Measurements from ENCODE around the gene MAPK11. TPM values are rescaled to one million over a fixed set of nuclear protein-coding genes. Genes with fewer than 3 reads are reported as not detected.

Gene MAPK11
- polyA plus RNA-seq, 3 donors: 0.81 TPM; not detected in 2

DNA sequence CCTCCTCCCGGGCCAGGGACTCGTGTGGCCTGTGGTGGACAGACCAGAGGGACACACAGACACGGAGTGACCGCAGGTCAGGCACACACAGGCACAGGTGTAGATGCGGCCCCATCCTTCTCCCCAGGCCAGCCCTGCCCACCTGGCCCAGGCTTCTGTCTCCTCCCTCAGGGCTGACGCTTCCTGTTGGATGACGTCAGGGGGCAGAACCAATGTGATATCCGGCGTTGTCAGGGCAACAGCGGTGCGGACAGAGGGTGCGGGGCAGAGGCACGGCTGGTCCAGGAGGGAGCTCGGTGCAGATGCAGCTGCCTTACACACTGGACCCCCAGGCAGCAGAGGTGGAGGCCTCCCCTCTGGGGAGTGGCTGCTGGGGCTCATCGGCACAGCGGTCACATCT, 22.4 kb downstream of the MAPK11 start:
- peaks cover 40% of the 10 kb centered on the region for H3K4me1 Mint-ChIP-seq

More for the DNA sequence above, 22.4 kb downstream of the MAPK11 start:
- Histone ChIP-seq H3K27ac (ENCODE audit: low read depth in 1 of 2, low read length in 2 of 2) (peak overlapping the region in 1 of 2 donors; percentile 65), H3K4me2 (replicated peaks; ENCODE audit: extremely low read depth, low read length, poor library complexity, severe bottlenecking) (no peak overlapping the region), H3K9ac (ENCODE audit: insufficient read depth, low read length, poor library complexity, severe bottlenecking) (no peak overlapping the region), H3K27me3 (ENCODE audit: control insufficient read depth in 2 of 2, insufficient read depth in 2 of 2, low read length in 2 of 2) (no peaks in the 10 kb centered on the region), H3K79me2 (ENCODE audit: insufficient read depth, low read length) (peaks cover 49% of the 10 kb centered on the region), H2AFZ (ENCODE audit: insufficient read depth, low read depth, low read length, poor library complexity, severe bottlenecking) (no peak overlapping the region), H3K4me3 (replicated peaks in 1 of 3; ENCODE audit: low read depth in 2 of 3, low read length in 3 of 3) (no peak overlapping the region), H3K4me1 (ENCODE audit: control insufficient read depth in 1 of 2, insufficient read depth in 2 of 2, low read length in 2 of 2) (peaks cover 56 to 71% of the 10 kb centered on the region in 2 donors), H4K20me1 (ENCODE audit: insufficient read depth, low read length) (peaks cover 21% of the 10 kb centered on the region), H3K9me3 (replicated peaks in 1 of 2; ENCODE audit: control insufficient read depth in 1 of 2, insufficient read depth in 1 of 2, low read length in 2 of 2) (no peaks in the 10 kb centered on the region), H3K36me3 (replicated peaks in 1 of 2; ENCODE audit: control insufficient read depth in 1 of 2, insufficient read depth in 2 of 2, low read length in 2 of 2) (peaks cover 15 to 35% of the 10 kb centered on the region in 2 donors)
- H3K4me3 Mint-ChIP-seq: no peak overlapping the region
- 75% methylated on average over 16 of the region's 16 CpGs for WGBS (ENCODE audit: insufficient coverage)
- no peaks in the 10 kb centered on the region for H3K9me3 Mint-ChIP-seq
- peaks cover 8 to 20% of the 10 kb centered on the region in 2 donors for H3K36me3 Mint-ChIP-seq
- intact Hi-C loops (cut with micrococcal nuclease): no loop called here
- TF ChIP-seq CTCF (IDR thresholded peaks at IDR 0.05): no peak
- no peaks in the 10 kb centered on the region for H3K27me3 Mint-ChIP-seq (ENCODE audit: low read depth in 3 of 3)
- H3K27ac Mint-ChIP-seq: peak overlapping the region in 5 of 7 donors; percentile 37 to 91 (median 83)
- DNase-seq: peak; percentile 34 to 61 (median 42)

Data from CD14-positive monocyte (primary cell).